Globus pallidus (tissue), 1 donor: ENCODE results near the gene ZDHHC18.
"Not testable (repeated sequence)": the region's sequence is repeated elsewhere in the genome, so short reads cannot be mapped to it uniquely, and the experiment has no call there.

ENCODE experiments used
- DNase-seq: peaks from one replicate; pipeline ENCODE4 v3.0.0-alpha.2; 2015; ENCODE audit warnings: low spot score

The ZDHHC18 gene

GRCh38 chr1:26832249-26832960 is 5.9 kb downstream of the ZDHHC18 start:
- no peak for DNase-seq

DNA sequence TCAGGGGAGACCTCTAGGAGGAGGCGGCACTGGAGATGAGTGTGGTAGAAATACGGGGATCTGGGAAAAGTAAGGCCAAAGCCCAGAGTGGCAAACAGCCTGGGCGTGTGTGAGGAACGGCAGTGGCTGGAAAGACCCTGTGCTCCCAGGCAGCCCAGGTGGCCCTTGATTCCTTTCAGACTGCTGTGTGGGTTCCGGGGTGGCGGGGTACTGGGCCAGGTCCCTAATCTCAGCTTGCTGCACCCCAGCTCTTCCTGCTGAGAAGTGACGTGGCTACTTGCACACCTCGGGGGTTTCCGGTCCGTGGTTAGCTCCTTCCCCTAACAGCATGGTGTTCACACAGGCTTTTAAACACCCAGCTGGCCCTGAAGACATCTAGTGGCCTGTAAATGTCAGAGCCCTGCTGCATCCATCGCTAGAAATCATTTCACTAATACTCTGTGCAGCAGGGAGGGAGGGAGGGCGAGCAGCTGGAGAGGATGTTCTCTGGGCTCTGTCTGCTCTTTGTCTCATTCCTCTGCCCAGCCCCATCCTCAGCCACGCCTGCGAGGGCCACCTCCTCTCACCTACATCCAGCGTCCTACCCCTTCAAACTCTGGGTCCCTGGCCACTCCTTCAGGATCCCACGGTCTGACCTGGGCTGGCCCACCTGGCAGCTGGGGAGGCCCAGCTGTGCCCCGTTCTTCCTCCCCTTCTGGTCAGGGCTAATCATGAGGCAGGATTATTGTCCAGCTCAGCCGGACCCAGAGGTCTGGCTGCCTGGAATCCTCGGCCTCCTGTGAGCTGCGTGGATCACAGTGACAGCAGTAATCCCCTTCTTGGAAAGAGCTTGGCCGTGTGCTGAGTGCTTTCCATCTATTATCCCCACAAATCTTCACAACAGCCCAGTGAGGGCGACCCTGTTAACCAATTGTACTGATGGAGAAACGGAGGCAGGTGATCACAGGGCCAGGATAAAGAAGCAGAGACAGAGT is 7.2 kb downstream of the ZDHHC18 start:
- no peak for DNase-seq

- not testable (repeated sequence) for DNase-seq
Measured at GRCh38 chr1:26837665-26838064, 11.2 kb downstream of the ZDHHC18 start.

DNA sequence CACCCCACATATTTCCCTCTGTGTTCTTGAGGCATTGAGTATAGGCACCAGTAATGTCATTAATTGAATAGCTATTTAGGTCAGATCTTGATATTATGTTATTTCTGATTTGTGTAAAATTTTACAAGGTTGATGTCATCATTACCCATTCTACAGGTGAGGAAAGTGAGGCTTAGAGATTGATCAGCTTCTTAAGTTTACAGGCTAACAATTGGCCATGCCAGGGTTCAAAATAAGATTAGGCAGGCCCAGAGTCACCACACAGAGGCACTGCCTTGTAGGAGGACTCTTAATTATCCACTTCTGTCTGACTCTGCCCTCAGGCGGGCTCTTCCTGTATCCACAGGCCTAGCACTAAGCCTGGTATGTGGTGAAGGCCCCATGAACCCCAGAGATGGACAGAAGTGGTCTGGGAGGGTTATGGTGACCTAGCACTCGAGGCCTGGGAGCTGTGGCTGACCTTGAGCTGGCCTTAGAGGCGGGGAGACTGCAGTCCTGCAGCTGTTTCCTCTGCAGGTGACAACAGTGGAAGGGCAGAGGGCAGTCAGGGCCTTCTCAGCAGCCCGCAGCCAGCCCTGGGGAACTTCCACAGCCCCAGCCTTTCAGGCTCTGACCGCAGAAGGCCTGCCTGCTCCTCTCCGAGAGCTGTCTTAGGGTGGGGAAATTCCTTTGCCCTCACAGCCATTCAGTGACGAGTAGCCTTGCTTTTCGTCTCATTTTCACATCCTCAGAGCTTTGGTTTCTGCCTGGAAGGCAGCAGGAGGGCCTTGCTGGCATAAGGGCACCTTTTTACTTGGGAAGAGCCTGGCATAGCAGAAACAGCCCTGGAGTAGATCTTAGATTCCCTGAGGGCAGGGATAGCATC is 12.2 kb downstream of the ZDHHC18 start:
- DNase-seq, result no peak

GRCh38 chr1:26839339-26839722 is 12.8 kb downstream of the ZDHHC18 start:
- no peak for DNase-seq

GRCh38 chr1:26839779-26840178 is 13.3 kb downstream of the ZDHHC18 start:
- DNase-seq, result no peak

DNA sequence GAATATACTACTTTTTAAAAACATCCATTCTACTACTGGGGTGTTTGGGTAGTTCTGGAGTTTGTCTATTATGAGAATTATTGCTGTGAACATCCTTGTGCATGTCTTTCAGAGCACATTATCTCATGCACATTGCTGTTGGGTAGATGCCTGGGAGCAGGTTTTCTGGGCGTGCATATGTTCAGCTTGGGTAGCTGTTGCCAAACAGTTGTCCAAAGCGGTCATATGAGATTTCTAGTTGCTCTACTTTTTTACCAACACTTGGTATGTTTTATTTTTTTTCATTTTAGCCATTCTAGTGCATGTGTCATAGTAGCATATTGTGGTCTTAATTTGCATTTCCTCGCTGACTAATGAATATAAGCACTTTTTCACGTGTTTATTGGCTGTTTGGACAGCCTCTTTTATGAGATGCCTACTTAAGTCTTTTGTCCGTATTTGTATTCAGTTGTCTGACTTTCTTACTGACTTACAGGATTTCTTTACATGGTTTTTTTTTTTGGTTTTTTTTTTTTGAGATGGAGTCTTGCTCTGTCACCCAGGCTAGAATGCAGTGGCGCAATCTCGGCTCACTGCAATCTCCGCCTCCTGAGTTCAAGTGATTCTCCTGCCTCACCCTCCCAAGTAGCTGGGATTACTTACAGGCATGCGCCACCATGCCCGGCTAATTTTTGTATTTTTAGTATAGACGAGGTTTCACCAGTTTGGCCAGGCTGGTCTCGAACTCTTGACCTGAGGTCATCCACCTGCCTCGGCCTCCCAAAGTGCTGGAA is 18.1 kb downstream of the ZDHHC18 start:
- DNase-seq, result no peak

- DNase-seq, result not testable (repeated sequence)
Measured at GRCh38 chr1:26847826-26848225, 21.3 kb downstream of the ZDHHC18 start.

- DNase-seq, result no peak
Measured at GRCh38 chr1:26848499-26848898, 22.0 kb downstream of the ZDHHC18 start.

DNA sequence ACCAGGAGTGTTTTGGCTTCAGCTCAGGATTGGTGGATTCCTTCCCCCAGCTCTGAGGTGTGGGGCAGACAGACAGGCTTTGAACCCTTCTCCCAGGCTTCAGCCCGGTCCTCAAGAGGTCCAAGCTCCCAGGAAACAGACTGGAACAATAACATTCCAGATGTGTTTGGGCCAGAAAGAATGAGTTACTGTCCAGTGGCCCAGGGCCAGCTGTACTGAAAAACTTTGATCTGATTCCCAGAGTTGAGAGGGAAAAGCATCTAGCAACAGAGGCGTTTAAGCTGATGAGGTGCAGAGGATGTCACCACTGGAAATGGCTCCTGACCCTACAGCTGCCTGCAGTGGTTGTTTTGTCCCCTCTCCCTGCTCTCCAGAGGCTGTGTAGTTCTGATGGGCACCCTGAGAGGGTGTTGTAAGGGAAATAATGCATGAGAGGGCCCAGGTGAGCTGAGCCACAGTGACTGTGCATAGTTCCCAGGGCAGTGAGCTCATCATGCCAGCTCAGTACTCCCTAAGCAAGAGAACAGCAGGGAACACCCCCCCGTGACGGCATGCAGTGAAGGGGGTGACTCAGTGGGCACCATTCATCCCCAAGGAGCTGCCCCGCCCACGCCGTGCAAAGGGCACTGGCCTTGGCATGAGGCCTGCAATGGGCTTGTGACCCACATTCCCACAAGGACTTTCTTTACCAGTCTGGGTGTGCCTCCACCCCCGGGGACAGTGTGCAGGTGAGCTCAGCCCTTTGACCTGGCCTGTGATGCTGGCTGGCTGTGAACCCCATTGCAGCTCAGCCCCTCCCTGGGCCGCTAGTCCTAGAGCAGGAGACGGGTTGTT is 22.7 kb downstream of the ZDHHC18 start:
- no peak for DNase-seq

DNA sequence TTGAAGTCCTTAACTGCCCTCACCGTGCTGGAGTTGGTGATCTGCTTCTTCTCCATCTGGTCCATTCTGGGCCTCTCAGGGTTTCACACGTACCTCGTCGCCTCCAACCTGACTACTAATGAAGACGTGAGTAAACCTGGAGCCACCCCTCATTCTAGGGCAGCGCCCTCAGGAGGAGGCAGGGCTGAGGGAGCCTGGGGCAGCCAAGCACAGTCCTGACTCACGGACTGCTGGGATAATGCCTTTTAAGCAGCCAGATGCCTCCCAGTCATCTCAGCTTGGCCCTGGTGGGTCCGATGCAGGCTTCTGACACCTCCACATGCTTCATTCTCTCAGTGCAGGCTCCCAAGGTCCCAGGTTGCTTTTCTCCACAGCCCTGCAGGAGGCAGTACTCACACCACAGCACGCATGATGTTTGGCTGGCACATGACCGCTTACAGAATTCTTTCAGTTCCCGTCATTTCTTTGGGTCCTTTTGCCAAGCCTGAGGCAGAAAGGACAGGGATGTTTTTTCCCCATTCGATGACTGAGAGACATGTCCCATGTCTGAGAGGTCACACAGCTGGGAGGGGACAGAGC is 24.7 kb downstream of the ZDHHC18 start:
- no peak for DNase-seq

- no peak for DNase-seq
Measured at GRCh38 chr1:26852701-26853100, 26.2 kb downstream of the ZDHHC18 start.

DNA sequence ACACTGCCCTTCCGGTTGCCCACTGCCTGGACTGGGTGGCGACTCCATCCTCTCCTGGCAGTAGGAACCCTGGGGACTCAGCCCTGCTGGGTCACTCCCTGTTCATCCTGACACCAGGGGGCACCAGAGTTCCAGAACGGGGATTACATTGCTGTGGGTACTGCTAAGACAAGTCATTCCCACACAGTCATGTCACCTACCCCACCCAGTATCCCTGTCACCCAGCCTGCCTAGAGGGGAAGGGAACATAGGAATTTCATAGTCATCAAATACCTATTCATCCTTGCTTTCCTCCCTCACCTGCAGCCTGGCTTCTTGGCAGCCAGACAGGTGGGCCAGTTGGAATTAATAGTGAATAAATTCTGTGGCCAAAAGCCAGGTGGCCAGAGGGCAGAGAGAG is 26.7 kb downstream of the ZDHHC18 start:
- DNase-seq, result peak; percentile 67

DNA sequence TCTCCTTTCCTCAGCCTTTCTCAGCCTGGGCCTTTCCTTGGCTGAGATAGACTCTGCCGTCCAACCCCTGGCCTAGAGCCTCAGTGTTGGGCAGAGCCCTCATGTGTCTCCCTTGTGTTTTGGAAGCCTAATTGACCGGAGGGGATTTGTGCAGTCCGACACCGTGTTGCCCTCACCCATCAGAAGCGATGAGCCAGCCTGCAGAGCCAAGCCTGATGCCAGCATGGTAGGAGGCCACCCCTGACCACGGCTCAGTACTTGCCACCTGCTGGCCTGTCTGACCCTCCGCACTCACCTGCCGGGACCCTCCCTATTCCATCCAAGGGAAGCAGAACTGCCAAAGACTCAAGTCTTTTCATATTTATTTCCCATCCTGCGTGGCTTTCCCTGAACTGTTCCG is 27.1 kb downstream of the ZDHHC18 start:
- DNase-seq, result no peak

- no peak for DNase-seq
Measured at GRCh38 chr1:26854906-26855305, 28.4 kb downstream of the ZDHHC18 start.

GRCh38 chr1:26855636-26856035 is 29.1 kb downstream of the ZDHHC18 start:
- no peak for DNase-seq

DNA sequence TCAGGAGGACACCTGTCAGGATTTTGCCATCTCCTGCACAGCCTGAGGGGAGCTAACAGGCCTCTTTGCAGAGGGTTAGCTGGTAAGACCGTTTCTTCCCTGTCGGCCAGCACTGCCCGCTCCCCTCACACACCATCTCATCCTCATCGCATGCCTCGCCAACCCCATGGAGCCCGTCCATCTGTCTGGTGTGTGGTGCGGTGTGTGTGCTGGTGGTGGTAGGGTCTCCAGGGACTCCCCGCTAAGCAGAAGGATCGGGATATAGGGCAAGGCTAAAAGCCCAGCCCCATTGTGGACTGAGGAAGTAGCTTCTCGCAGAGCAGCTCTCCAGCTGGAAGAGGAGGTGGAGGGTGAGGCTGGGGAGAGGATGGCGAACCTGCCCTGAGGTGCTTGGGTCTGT is 29.7 kb downstream of the ZDHHC18 start:
- DNase-seq, result no peak

- DNase-seq, result no peak
Measured at GRCh38 chr1:26856604-26857469, 30.3 kb downstream of the ZDHHC18 start.

DNA sequence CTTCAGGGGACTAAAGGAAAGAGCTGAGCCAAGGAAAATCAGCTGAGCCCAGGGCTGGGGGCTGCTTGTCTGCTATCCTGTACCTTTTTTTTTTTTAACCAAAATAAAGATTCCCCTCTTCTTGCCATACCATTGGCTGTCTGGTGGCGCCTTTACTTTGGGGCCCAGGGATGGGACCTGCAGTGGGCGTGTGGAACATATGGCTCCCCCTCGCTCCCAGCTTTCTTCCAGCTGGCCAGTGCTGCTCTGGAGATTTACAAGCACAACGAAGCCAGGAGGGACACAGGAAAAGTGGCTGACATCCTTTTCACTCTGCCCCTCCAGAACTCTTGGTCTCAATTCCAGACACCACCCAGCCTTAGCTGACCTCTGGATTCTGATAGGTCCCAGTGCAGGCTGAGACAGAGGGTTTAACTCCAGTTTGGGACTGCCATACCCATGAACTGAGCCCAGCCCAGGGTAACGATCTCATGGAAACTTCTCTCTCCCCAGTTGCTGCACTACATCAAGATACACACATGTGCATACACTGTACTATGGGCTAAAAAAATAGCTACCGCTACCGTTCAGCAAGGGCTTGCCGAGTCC is 31.1 kb downstream of the ZDHHC18 start:
- DNase-seq, result no peak
